GM23248 (cell line): ENCODE results near the gene PTPRN2.

Experiments
- EZH2 ChIP-seq: fragments of 200-600 bp; sonication (generic); IDR thresholded peaks from 2 replicates; pipeline ENCODE4 v1.6.1; 2018; ENCODE audit warnings: antibody characterized with exemption, mild to moderate bottlenecking; ENCODE audit not compliant: insufficient read depth, poor library complexity, severe bottlenecking
- EZH2phosphoT487 ChIP-seq: fragments of 200-600 bp; sonication (generic); IDR thresholded peaks from 2 replicates; pipeline ENCODE4 v1.6.1; 2018; ENCODE audit warnings: antibody characterized with exemption, moderate library complexity, mild to moderate bottlenecking, low read depth; ENCODE audit not compliant: insufficient read depth

- TF ChIP-seq EZH2phosphoT487 (no peak), EZH2 (no peak)
These were observed 378.2 kb downstream of the PTPRN2 start for GRCh38 chr7:158209435-158209834.
